ENCODE measurements around the gene NLGN4X. TPM values are rescaled to one million over a fixed set of nuclear protein-coding genes. Genes with fewer than 3 reads are reported as not detected.
A peak's percentile ranks its signal among the peaks of the same experiment; 100 is the strongest.

Gene NLGN4X
- polyA plus RNA-seq, 1 of the 3 experiments (the other 2 are of a cell fraction), result 0.05 TPM

DNA sequence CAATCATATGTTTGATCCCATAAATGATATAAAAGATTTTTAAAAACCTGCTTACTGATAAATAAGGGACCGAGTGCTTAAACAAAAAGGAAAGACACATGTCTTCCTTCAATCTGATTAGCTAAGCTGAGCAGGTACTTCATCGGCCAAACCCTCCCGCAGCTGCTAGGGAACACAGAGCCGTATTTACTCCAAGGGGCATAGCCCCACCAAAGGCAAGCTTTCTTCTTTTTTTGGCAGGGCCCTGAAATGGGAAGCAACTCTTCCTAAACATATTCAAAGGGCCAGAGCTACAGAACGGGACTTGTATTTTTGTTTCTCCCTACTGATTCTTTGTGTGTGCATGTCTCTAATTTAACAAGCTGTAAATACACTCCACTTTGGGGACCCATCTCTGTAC, 337.3 kb downstream of the NLGN4X start:
- Histone ChIP-seq H3K79me2 (ENCODE audit: insufficient read depth) (no peaks in the 10 kb centered on the region), H3K4me2 (no peak overlapping the region), H3K4me1 (ENCODE audit: control insufficient read depth in 1 of 2, insufficient read depth in 2 of 2, low read depth in 1 of 2, low read length in 1 of 2) (no peaks in the 10 kb centered on the region), H3K9me3 (no peaks in the 10 kb centered on the region), H3K27me3 (ENCODE audit: insufficient read depth) (no peaks in the 10 kb centered on the region), H3K9ac (no peak overlapping the region), H3K4me3 (ENCODE audit: low read depth in 2 of 2, low read length in 1 of 2) (no peak overlapping the region), H2AFZ (ENCODE audit: low read depth) (no peak overlapping the region), H3K9me2 (no peaks in the 10 kb centered on the region), H4K20me1 (ENCODE audit: insufficient read depth) (no peaks in the 10 kb centered on the region), H3K27ac (ENCODE audit: low read depth in 2 of 2, low read length in 1 of 2) (no peak overlapping the region), H3F3A (replicated peaks; ENCODE audit: insufficient read depth) (no peaks in the 10 kb centered on the region), H3K36me3 (replicated peaks in 1 of 2; ENCODE audit: control insufficient read depth in 1 of 2, insufficient read depth in 2 of 2, low read length in 1 of 2) (no peaks in the 10 kb centered on the region)
- CTCF ChIA-PET, result no interaction called here
- TF ChIP-seq, protein P1, sequence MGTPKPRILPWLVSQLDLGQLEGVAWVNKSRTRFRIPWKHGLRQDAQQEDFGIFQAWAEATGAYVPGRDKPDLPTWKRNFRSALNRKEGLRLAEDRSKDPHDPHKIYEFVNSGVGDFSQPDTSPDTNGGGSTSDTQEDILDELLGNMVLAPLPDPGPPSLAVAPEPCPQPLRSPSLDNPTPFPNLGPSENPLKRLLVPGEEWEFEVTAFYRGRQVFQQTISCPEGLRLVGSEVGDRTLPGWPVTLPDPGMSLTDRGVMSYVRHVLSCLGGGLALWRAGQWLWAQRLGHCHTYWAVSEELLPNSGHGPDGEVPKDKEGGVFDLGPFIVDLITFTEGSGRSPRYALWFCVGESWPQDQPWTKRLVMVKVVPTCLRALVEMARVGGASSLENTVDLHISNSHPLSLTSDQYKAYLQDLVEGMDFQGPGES (IDR thresholded peaks at IDR 0.05; ENCODE audit: low read depth, low read length), result no peak
- TF ChIP-seq SMC3 (IDR thresholded peaks at IDR 0.05; ENCODE audit: low read depth, low read length) (no peak), TAF1 (IDR thresholded peaks at IDR 0.05; ENCODE audit: borderline replicate concordance, low read depth, low read length) (no peak), NFIC (IDR thresholded peaks at IDR 0.05; ENCODE audit: borderline replicate concordance) (no peak), FOXM1 (IDR thresholded peaks at IDR 0.05; ENCODE audit: low read depth) (no peak), RXRA (IDR thresholded peaks at IDR 0.05; ENCODE audit: borderline replicate concordance, low read depth) (no peak), RAD21 (IDR thresholded peaks at IDR 0.05; ENCODE audit: low read length) (no peak), FOXJ3 (CRISPR knock-in tag; IDR thresholded peaks at IDR 0.05) (no peak), TCF12 (IDR thresholded peaks at IDR 0.05) (no peak), JUND (IDR thresholded peaks at IDR 0.05) (no peak), CHD2 (IDR thresholded peaks at IDR 0.05; ENCODE audit: low read length, partially characterized antibody) (no peak), MXI1 (IDR thresholded peaks at IDR 0.05; ENCODE audit: low read depth, low read length) (no peak)
- TF ChIP-seq, protein P2, sequence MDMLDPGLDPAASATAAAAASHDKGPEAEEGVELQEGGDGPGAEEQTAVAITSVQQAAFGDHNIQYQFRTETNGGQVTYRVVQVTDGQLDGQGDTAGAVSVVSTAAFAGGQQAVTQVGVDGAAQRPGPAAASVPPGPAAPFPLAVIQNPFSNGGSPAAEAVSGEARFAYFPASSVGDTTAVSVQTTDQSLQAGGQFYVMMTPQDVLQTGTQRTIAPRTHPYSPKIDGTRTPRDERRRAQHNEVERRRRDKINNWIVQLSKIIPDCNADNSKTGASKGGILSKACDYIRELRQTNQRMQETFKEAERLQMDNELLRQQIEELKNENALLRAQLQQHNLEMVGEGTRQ (IDR thresholded peaks at IDR 0.05; ENCODE audit: borderline replicate concordance, low read depth, low read length), result no peak
- TF ChIP-seq, protein P3, sequence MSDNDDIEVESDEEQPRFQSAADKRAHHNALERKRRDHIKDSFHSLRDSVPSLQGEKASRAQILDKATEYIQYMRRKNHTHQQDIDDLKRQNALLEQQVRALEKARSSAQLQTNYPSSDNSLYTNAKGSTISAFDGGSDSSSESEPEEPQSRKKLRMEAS (IDR thresholded peaks at IDR 0.05; ENCODE audit: low read depth), result no peak
- no peak for DNase-seq
- 46% methylated on average over 5 of the region's 5 CpGs for WGBS (ENCODE audit: low lambda C conversion rate)
- POLR2A ChIA-PET, result no interaction called here

DNA sequence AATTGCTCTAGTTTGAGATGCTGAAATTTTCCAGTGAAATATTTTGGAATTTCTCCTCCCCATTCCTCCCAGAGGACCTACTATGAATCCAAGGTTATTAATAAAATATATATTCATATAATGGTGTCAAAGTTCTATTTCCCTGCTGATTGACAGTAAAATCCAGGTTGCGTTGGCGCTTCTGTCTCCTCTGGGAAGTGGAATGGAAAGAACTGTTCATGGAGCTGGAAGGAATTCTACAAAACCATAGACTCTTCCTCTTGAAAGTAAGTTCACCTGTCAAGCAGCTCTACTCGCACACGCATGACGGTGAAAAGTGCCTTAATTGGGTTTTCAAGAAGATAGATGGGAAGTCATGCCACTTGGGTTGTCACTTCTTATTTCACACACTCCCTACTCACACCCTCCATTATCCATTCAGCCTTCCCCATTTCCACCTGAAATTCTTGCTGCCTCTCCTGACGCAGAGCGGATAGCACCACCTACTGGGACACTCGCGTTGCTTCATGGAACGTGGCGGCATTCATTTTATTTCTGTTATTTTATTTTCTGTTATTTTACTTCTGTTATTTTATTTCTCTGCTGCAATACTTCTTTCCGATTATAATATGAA, 351.6 kb downstream of the NLGN4X start:
- ChIA-PET POLR2A (no interaction called here), CTCF (interaction anchor here (0.9 kb wide), 1 partner anchor 17 kb away, joined by 3 read pairs; no protein-coding TSS in a partner anchor)
- Histone ChIP-seq H3K27me3 (ENCODE audit: insufficient read depth) (no peaks in the 10 kb centered on the region), H3K9me2 (no peaks in the 10 kb centered on the region), H3K27ac (ENCODE audit: low read depth in 2 of 2, low read length in 1 of 2) (no peak overlapping the region), H3K79me2 (ENCODE audit: insufficient read depth) (no peaks in the 10 kb centered on the region), H3K4me1 (ENCODE audit: control insufficient read depth in 1 of 2, insufficient read depth in 2 of 2, low read depth in 1 of 2, low read length in 1 of 2) (no peaks in the 10 kb centered on the region; a peak in 1 of 4 replicates), H2AFZ (ENCODE audit: low read depth) (no peak overlapping the region), H3K9me3 (no peaks in the 10 kb centered on the region), H4K20me1 (ENCODE audit: insufficient read depth) (no peaks in the 10 kb centered on the region), H3K4me3 (ENCODE audit: low read depth in 2 of 2, low read length in 1 of 2) (no peak overlapping the region), H3K9ac (no peak overlapping the region), H3K36me3 (replicated peaks in 1 of 2; ENCODE audit: control insufficient read depth in 1 of 2, insufficient read depth in 2 of 2, low read length in 1 of 2) (no peaks in the 10 kb centered on the region), H3F3A (replicated peaks; ENCODE audit: insufficient read depth) (no peaks in the 10 kb centered on the region), H3K4me2 (no peak overlapping the region)
- WGBS (ENCODE audit: low lambda C conversion rate), result 58% methylated on average over 12 of the region's 12 CpGs
- TF ChIP-seq, protein P2 (IDR thresholded peaks at IDR 0.05; ENCODE audit: borderline replicate concordance, low read depth, low read length), result no peak
- peak; percentile 38 for TF ChIP-seq SMC3 (IDR thresholded peaks at IDR 0.05; ENCODE audit: low read depth, low read length)
- TF ChIP-seq MXI1 (IDR thresholded peaks at IDR 0.05; ENCODE audit: low read depth, low read length), result no peak
- no peak for TF ChIP-seq FOXJ3 (CRISPR knock-in tag; IDR thresholded peaks at IDR 0.05)
- TF ChIP-seq GABPA (IDR thresholded peaks at IDR 0.05; ENCODE audit: low read depth), result no peak
- TF ChIP-seq, protein P4, sequence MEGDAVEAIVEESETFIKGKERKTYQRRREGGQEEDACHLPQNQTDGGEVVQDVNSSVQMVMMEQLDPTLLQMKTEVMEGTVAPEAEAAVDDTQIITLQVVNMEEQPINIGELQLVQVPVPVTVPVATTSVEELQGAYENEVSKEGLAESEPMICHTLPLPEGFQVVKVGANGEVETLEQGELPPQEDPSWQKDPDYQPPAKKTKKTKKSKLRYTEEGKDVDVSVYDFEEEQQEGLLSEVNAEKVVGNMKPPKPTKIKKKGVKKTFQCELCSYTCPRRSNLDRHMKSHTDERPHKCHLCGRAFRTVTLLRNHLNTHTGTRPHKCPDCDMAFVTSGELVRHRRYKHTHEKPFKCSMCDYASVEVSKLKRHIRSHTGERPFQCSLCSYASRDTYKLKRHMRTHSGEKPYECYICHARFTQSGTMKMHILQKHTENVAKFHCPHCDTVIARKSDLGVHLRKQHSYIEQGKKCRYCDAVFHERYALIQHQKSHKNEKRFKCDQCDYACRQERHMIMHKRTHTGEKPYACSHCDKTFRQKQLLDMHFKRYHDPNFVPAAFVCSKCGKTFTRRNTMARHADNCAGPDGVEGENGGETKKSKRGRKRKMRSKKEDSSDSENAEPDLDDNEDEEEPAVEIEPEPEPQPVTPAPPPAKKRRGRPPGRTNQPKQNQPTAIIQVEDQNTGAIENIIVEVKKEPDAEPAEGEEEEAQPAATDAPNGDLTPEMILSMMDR (IDR thresholded peaks at IDR 0.05), result peak; percentile 49
- no peak for TF ChIP-seq GATA2 (CRISPR knock-in tag; IDR thresholded peaks at IDR 0.05)
- TF ChIP-seq RAD21 (IDR thresholded peaks at IDR 0.05; ENCODE audit: low read length), result peak; percentile 70
- TF ChIP-seq RFX5 (IDR thresholded peaks at IDR 0.05; ENCODE audit: low read length), result no peak
- DNase-seq, result peak; percentile 21

Measured in SK-N-SH (cell line).